ENCODE measurements around the gene SYT12. TPM values are rescaled to one million over a fixed set of nuclear protein-coding genes. Genes with fewer than 3 reads are reported as not detected.

The SYT12 gene
- total and polyA plus RNA-seq, 2 of the 4 experiments (the other 2 are of a cell fraction) = 0.54 to 0.74 TPM

GRCh38 chr11:67024966-67025365, 2.0 kb downstream of the SYT12 start:
- Histone ChIP-seq H2BK5ac (ENCODE audit: low read depth, low read length, poor library complexity, severe bottlenecking) (no peak overlapping the region), H3K9ac (ENCODE audit: low read depth, low read length) (no peak overlapping the region), H3K14ac (replicated peaks; ENCODE audit: low read depth, low read length) (no peak overlapping the region), H3K56ac (ENCODE audit: extremely low read depth, insufficient read depth, low read length) (no peak overlapping the region), H3K4me1 (ENCODE audit: control insufficient read depth, insufficient read depth, low read length) (peaks cover 9% of the 10 kb centered on the region; the same call in 1 of the 2 replicates), H3K9me3 (ENCODE audit: control insufficient read depth, insufficient read depth, low read length) (no peaks in the 10 kb centered on the region), H3K79me1 (ENCODE audit: low read depth in 1 of 2, low read length in 2 of 2) (no peaks in the 10 kb centered on the region), H3K27ac (ENCODE audit: insufficient read depth, low read length) (no peak overlapping the region), H4K91ac (ENCODE audit: insufficient read depth, low read depth, low read length) (no peak overlapping the region), H4K20me1 (ENCODE audit: insufficient read depth, low read length) (no peaks in the 10 kb centered on the region), H2BK120ac (ENCODE audit: low read depth, low read length) (no peak overlapping the region), H2AFZ (replicated peaks; ENCODE audit: low read length, poor library complexity) (no peak overlapping the region), H3K36me3 (ENCODE audit: control insufficient read depth, insufficient read depth, low read length) (no peaks in the 10 kb centered on the region), H3K4ac (ENCODE audit: low read depth, low read length) (no peak overlapping the region), H4K8ac (ENCODE audit: low read depth in 2 of 2, low read length in 2 of 2) (no peak overlapping the region), H3K27me3 (ENCODE audit: control insufficient read depth, insufficient read depth, low read length) (peaks cover 13% of the 10 kb centered on the region), H3K18ac (ENCODE audit: low read depth, low read length) (no peak overlapping the region), H3K23ac (ENCODE audit: low read depth, low read length) (no peak overlapping the region), H3K4me3 (ENCODE audit: insufficient read depth, low read depth, low read length) (no peak overlapping the region), H4K5ac (ENCODE audit: low read depth, low read length) (no peak overlapping the region), H3K4me2 (ENCODE audit: low read depth, low read length) (no peak overlapping the region), H2BK20ac (ENCODE audit: low read depth, low read length) (no peak overlapping the region), H2AK9ac (replicated peaks; ENCODE audit: low read depth, low read length, poor library complexity) (no peak overlapping the region), H3K9me1 (ENCODE audit: insufficient read depth, low read length) (no peaks in the 10 kb centered on the region), H2AK5ac (ENCODE audit: low read depth, low read length) (no peak overlapping the region), H2BK15ac (ENCODE audit: low read depth, low read length) (no peak overlapping the region)
- intact Hi-C loops (cut with micrococcal nuclease) (no loop called here), in situ Hi-C loops (cut with MboI; ENCODE audit: low sequenced_read_pairs) (no loop called here), dilution Hi-C loops (cut with HindIII; ENCODE audit: low sequenced_read_pairs, unreplicated experiment) (no loop called here)
- DNase-seq = no peak
- POLR2A ChIA-PET (ENCODE audit: unreplicated experiment) = no interaction called here
- CTCF ChIA-PET = interaction anchor here (1.1 kb wide), 1 partner anchor 68 kb away, joined by 4 read pairs; no protein-coding TSS in a partner anchor
- WGBS, 2 experiments (ENCODE audit: extremely low coverage in 2 of 2, insufficient read length in 1 of 2) = 100% methylated on average over 1 of the region's 1 CpG; no CpG with 5 or more reads in 1 of the 2 experiments
- TF ChIP-seq CEBPB (IDR thresholded peaks at IDR 0.05; ENCODE audit: low read depth, low read length) (no peak), NFE2L2 (IDR thresholded peaks at IDR 0.05; ENCODE audit: low read depth, low read length) (no peak), MAFK (IDR thresholded peaks at IDR 0.05; ENCODE audit: low read depth, low read length) (no peak), MAZ (IDR thresholded peaks at IDR 0.05; ENCODE audit: borderline replicate concordance, low read depth, low read length) (no peak), CHD1 (IDR thresholded peaks at IDR 0.05; ENCODE audit: low read depth, low read length) (no peak), POLR2A (IDR thresholded peaks at IDR 0.05; ENCODE audit: low read depth, low read length) (no peak), MXI1 (IDR thresholded peaks at IDR 0.05; ENCODE audit: borderline replicate concordance, low read depth, low read length) (no peak), RAD21 (IDR thresholded peaks at IDR 0.05; ENCODE audit: low read length) (no peak), BHLHE40 (IDR thresholded peaks at IDR 0.05; ENCODE audit: low read depth, low read length) (no peak), CTCF (conservative IDR thresholded peaks at IDR 0.05; ENCODE audit: low read depth, low read length) (no peak), USF2 (IDR thresholded peaks at IDR 0.05; ENCODE audit: low read depth, low read length) (no peak), RCOR1 (IDR thresholded peaks at IDR 0.05; ENCODE audit: insufficient replicate concordance, low read length) (no peak)
- no peak for ATAC-seq (ENCODE audit: low read depth)
- BruUV-seq (replicated peaks) = no TSS peak
